Lower leg skin (tissue), 4 donors: ENCODE measurements around the gene ST7. TPM values are rescaled to one million over a fixed set of nuclear protein-coding genes. Genes with fewer than 3 reads are reported as not detected.

ENCODE experiments used
- DNase-seq, 2 donors: peaks; one replicate each; pipeline ENCODE4 v3.0.0-alpha.2; 2019; ENCODE audit warnings: low spot score in 2 of 2
- H3K4me3 ChIP-seq: fragments of 200-600 bp; sonication (generic); 2 replicates; pipeline ENCODE4 v1.5.1; 2017; ENCODE audit warnings: mild to moderate bottlenecking, low read depth; ENCODE audit not compliant: poor library complexity, severe bottlenecking
- CTCF ChIP-seq, 3 donors: fragments of 450-650 bp; IDR thresholded peaks; one replicate each; pipeline ENCODE4 v1.5.1; 2016; ENCODE audit warnings: antibody characterized with exemption in 3 of 3, mild to moderate bottlenecking in 3 of 3, moderate library complexity in 2 of 3
- POLR2A ChIP-seq, 2 donors: fragments of 450-650 bp; IDR thresholded peaks; one replicate each; pipeline ENCODE4 v1.6.1; 2016 to 2017; ENCODE audit warnings: antibody characterized with exemption in 2 of 2, mild to moderate bottlenecking in 1 of 2, moderate library complexity in 1 of 2
- WGBS, 2 donors: methylation state at CpG; one replicate each; pipeline ENCODE4 v1.1.5; 2018; 5-methylcytosine and 5-hydroxymethylcytosine counted together
- intact Hi-C: fragments of 100-400 bp; cut with DNase I; formaldehyde crosslinking; loops from one replicate; pipeline ENCODE4 v1.15.0; 2023; ENCODE audit warnings: low total_unique reads
- total RNA-seq, 4 donors: library from RNA; depleted of rRNA; stranded (reverse); fragments of >200 nt; gene quantifications; one replicate each; pipeline ENCODE4 v1.1.0, GENCODE V29; 2016

ST7 gene
- total RNA-seq, 4 donors from 2014 or later = 10.8 to 17.1 (median 11.4) TPM

- 94% methylated on average over 3 of the region's 3 CpGs for WGBS, 2 donors
- intact Hi-C loops = no loop called here
- TF ChIP-seq POLR2A (IDR thresholded peaks at IDR 0.05) = no peak
- no peak for TF ChIP-seq CTCF (IDR thresholded peaks at IDR 0.05)
- DNase-seq = no peak
- H3K4me3 ChIP-seq = no peak overlapping the region
Measured at GRCh38 chr7:117185124-117185523, 231.8 kb downstream of the ST7 start.

DNA sequence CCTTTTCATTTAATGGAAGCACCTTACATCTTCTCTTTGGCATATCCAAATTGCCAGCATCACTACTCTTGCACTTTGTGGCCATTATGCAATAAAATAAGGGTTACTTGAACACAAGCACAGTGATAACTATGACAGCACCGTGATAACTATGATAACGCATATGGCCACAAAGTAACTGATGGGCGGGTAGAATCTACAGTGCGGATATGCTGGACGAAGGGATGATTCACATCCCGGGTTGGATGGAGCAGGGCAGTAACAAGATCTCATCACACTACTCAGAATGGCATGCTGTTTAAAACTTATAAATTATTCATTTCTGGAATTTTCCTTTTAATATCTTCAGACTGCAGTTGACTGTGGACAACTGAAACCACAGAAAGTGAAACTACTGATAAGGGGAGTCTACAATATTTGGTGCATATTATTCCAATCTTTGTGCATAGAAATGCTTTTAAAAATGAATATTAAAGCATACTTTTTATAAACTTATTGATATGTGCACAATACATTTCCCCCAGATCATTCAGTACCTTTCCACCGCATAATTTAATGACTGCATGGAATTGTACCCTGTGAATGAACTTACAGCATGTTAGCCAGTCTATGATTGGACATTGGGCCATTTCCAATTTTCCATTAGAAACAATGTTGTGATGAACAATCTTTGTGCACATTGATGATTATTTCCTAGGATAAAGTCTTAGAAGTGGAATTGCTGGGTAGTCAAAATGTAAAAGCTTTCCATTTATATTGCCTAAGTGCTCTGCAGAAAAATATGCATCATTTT lies 233.1 kb downstream of the ST7 start:
- no peak for DNase-seq
- WGBS, 2 donors = 91 to 94% methylated on average over 7 of the region's 7 CpGs
- intact Hi-C loops = no loop called here
- no peak overlapping the region for H3K4me3 ChIP-seq
- TF ChIP-seq CTCF (IDR thresholded peaks at IDR 0.05) (no peak), POLR2A (IDR thresholded peaks at IDR 0.05) (no peak)

- DNase-seq = no peak
- H3K4me3 ChIP-seq = no peak overlapping the region
- intact Hi-C loops = no loop called here
- TF ChIP-seq POLR2A (IDR thresholded peaks at IDR 0.05) (no peak), CTCF (IDR thresholded peaks at IDR 0.05) (no peak)
Measured at GRCh38 chr7:117188376-117188775, 235.1 kb downstream of the ST7 start.

DNA sequence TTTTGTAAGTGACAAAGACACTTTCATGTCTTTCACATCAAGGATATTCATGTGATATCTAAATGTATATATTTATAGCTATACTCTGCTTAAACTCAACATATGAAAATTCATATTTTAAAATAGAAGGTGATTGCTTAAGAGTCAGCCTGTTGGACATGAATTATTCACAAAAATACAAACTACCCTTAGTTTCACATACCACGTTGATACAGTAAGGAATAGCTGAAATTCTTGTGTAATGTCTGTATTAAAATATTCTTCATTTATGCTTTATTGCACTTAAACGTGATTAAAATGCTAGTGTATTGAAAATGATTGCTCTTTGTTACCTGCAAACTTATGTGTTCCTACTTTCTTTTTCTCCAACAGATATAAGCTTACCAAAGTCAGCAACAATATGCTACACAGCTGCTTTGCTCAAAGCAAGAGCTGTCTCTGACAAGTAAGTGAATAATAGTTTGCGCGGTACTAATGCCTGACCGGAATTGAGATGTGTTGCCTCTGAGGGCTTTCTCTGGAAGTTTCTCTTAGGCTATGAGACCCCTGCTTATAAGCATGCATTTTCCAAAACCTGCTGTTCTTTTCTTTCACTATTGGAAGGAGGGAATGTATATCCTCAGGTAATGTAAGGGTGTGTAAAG lies 235.8 kb downstream of the ST7 start:
- H3K4me3 ChIP-seq = no peak overlapping the region
- no peak for TF ChIP-seq CTCF (IDR thresholded peaks at IDR 0.05)
- 90 to 91% methylated on average over 5 of the region's 5 CpGs for WGBS, 2 donors
- DNase-seq = no peak
- intact Hi-C loops = no loop called here

- 89 to 91% methylated on average over 8 of the region's 8 CpGs for WGBS, 2 donors
- intact Hi-C loops = no loop called here
- no peak overlapping the region for H3K4me3 ChIP-seq
- no peak for DNase-seq
- TF ChIP-seq POLR2A (IDR thresholded peaks at IDR 0.05) (no peak), CTCF (IDR thresholded peaks at IDR 0.05) (no peak)
Measured at GRCh38 chr7:117190104-117190503, 236.8 kb downstream of the ST7 start.
